Naive thymus-derived CD8-positive, alpha-beta T cell (primary cell): ENCODE data around the gene ACHE. TPM values are rescaled to one million over a fixed set of nuclear protein-coding genes. Genes with fewer than 3 reads are reported as not detected.

ENCODE experiments used
- ATAC-seq, 2 donors: fragments of 150-1000 bp; cut with Tn5 transposase in 1 of 2; sonication (Bioruptor Pico), chemical (Tn5 transposase) in 1 of 2; 1 replicate in 1 of 2; 2 replicates in 1 of 2; pipeline ENCODE4 v1.10.0; 2021; ENCODE audit warnings: mild to moderate bottlenecking in 2 of 2, moderate library complexity in 2 of 2
- POLR2A ChIA-PET: fragments of 350-600 bp; sonication (Branson Sonifier 250); formaldehyde crosslinking; loops from one replicate; lab custom pipeline; 2021; ENCODE audit warnings: antibody characterized with exemption; lab: Charles Lee
- DNase-seq, 10 donors: peaks; one replicate each; pipeline versions ENCODE4 v3.0.0 to v3.0.0-alpha.2; 2020 to 2022
- H3K27ac Mint-ChIP-seq, 10 donors: one replicate each; pipeline ENCODE4 v1.8.0; 2020 to 2022; ENCODE audit warnings: mild to moderate bottlenecking in 10 of 10, mixed read lengths in 10 of 10, moderate library complexity in 4 of 10, inconsistent platforms in 1 of 10
- H3K27me3 Mint-ChIP-seq, 5 donors: one replicate each; pipeline ENCODE4 v1.8.0; 2021 to 2022; ENCODE audit warnings: mixed read lengths in 5 of 5
- H3K36me3 Mint-ChIP-seq, 3 donors: one replicate each; pipeline ENCODE4 v1.8.0; 2020 to 2022; ENCODE audit warnings: mixed read lengths in 3 of 3, mild to moderate bottlenecking in 2 of 3, inconsistent platforms in 1 of 3
- H3K4me1 Mint-ChIP-seq, 4 donors: one replicate each; pipeline ENCODE4 v1.8.0; 2021 to 2022; ENCODE audit warnings: mixed read lengths in 4 of 4
- H3K4me3 Mint-ChIP-seq, 10 donors: one replicate each; pipeline ENCODE4 v1.8.0; 2020 to 2022; ENCODE audit warnings: mild to moderate bottlenecking in 10 of 10, mixed read lengths in 10 of 10, moderate library complexity in 6 of 10, inconsistent platforms in 1 of 10
- H3K9me3 Mint-ChIP-seq, 9 donors: one replicate each; pipeline ENCODE4 v1.8.0; 2020 to 2022; ENCODE audit warnings: mixed read lengths in 9 of 9, mild to moderate bottlenecking in 3 of 9, inconsistent platforms in 1 of 9, moderate library complexity in 1 of 9
- polyA plus RNA-seq, 3 donors: library from polyadenylated mRNA; unstranded; fragments of 300-500 nt; fragmentation: Illumina TruSeq; gene quantifications; one replicate each; pipeline ENCODE4 v1.2.3, GENCODE V29; 2021
- total RNA-seq, 8 experiments: library from RNA in 2 of 8; stranded (reverse) in 2 of 8; gene quantifications; one replicate each; pipeline ENCODE4 v1.2.3 and lab custom pipeline; 2021 to 2026

Gene ACHE
- total and polyA plus RNA-seq, 5 experiments from 2014 or later: 0.19 to 0.52 TPM; not detected in 3

- DNase-seq (no peak), ATAC-seq (no peak)
- Mint-ChIP-seq H3K27ac (peak overlapping the region; percentile 91 to 98 (median 96)), H3K36me3 (peaks cover 0 to 52% (median 25%) of the 10 kb centered on the region in 3 donors), H3K27me3 (peaks cover 3 to 23% (median 8%) of the 10 kb centered on the region in 5 donors), H3K9me3 (no peaks in the 10 kb centered on the region), H3K4me3 (peak overlapping the region; percentile 80 to 94 (median 88)), H3K4me1 (peaks cover 22 to 70% (median 49%) of the 10 kb centered on the region in 4 donors)
- POLR2A ChIA-PET: interaction anchor here (0.6 to 6.3 kb wide), 8 partner anchors 12 to 522 kb away, joined by 3 to 165 read pairs (median 5); partner anchors contain the start of genes EPHB4, FBXO24, FIS1 and LRCH4
These were observed 7.2 kb downstream of the ACHE start for GRCh38 chr7:100888291-100888987.

- H3K36me3 Mint-ChIP-seq: peaks cover 0 to 59% (median 30%) of the 10 kb centered on the region in 3 donors
- H3K4me3 Mint-ChIP-seq: peak overlapping the region; percentile 80 to 94 (median 88)
- H3K4me1 Mint-ChIP-seq: peaks cover 24 to 76% (median 52%) of the 10 kb centered on the region in 4 donors
- H3K27ac Mint-ChIP-seq: peak overlapping the region; percentile 91 to 98 (median 96)
- H3K9me3 Mint-ChIP-seq: no peaks in the 10 kb centered on the region
- DNase-seq: peak; percentile 38 to 79 (median 54)
- peak; percentile 29 to 49 for ATAC-seq
- POLR2A ChIA-PET: interaction anchor here (0.8 to 6.3 kb wide), 8 partner anchors 11 to 357 kb away, joined by 3 to 165 read pairs (median 4); partner anchors contain the start of genes EPHB4, FBXO24, FIS1 and LRCH4
- H3K27me3 Mint-ChIP-seq: peaks cover 3 to 18% (median 8%) of the 10 kb centered on the region in 5 donors
These were observed 8.0 kb downstream of the ACHE start for GRCh38 chr7:100887516-100888290.

- H3K27me3 Mint-ChIP-seq: peaks cover 3 to 11% (median 5%) of the 10 kb centered on the region in 5 donors
- H3K9me3 Mint-ChIP-seq: no peaks in the 10 kb centered on the region
- POLR2A ChIA-PET: interaction anchor here (0.8 to 6.3 kb wide), 6 partner anchors 11 to 358 kb away, joined by 3 to 165 read pairs (median 5); partner anchors contain the start of genes EPHB4, FBXO24, FIS1 and LRCH4
- DNase-seq (no peak), ATAC-seq (no peak)
- peaks cover 24 to 76% (median 51%) of the 10 kb centered on the region in 4 donors for H3K4me1 Mint-ChIP-seq
- H3K4me3 Mint-ChIP-seq: peak overlapping the region; percentile 80 to 94 (median 88)
- H3K36me3 Mint-ChIP-seq: peaks cover 0 to 66% (median 30%) of the 10 kb centered on the region in 3 donors
- H3K27ac Mint-ChIP-seq: peak overlapping the region; percentile 91 to 98 (median 96)
These were observed 8.7 kb downstream of the ACHE start for GRCh38 chr7:100886936-100887515.

- ATAC-seq (no peak), DNase-seq (no peak)
- Mint-ChIP-seq H3K4me1 (peaks cover 22 to 72% (median 47%) of the 10 kb centered on the region in 4 donors), H3K36me3 (peaks cover 0 to 73% (median 30%) of the 10 kb centered on the region in 3 donors), H3K9me3 (no peaks in the 10 kb centered on the region), H3K27me3 (peaks cover under 1 to 4% (median under 1%) of the 10 kb centered on the region in 5 donors), H3K4me3 (peak overlapping the region in 9 of 10 donors; percentile 18 to 93 (median 53)), H3K27ac (peak overlapping the region; percentile 79 to 98 (median 90))
- POLR2A ChIA-PET: interaction anchor here (1.5 to 6.3 kb wide), 5 partner anchors 10 to 358 kb away, joined by 3 to 165 read pairs (median 5); partner anchors contain the start of genes EPHB4, FBXO24, FIS1 and LRCH4
These were observed 9.3 kb downstream of the ACHE start for GRCh38 chr7:100886142-100886935.

- ATAC-seq (no peak), DNase-seq (no peak)
- Mint-ChIP-seq H3K4me3 (peak overlapping the region in 6 of 10 donors; percentile 23 to 59 (median 40)), H3K27me3 (no peaks in the 10 kb centered on the region), H3K9me3 (no peaks in the 10 kb centered on the region), H3K27ac (peak overlapping the region in 9 of 10 donors; percentile 40 to 96 (median 79)), H3K4me1 (peaks cover 23 to 67% (median 47%) of the 10 kb centered on the region in 4 donors), H3K36me3 (peaks cover 0 to 78% (median 30%) of the 10 kb centered on the region in 3 donors)
- POLR2A ChIA-PET: interaction anchor here (2.3 to 6.3 kb wide), 2 partner anchors 9 to 10 kb away, joined by 9 to 165 read pairs; partner anchors contain the start of gene SRRT
These were observed 10.1 kb downstream of the ACHE start for GRCh38 chr7:100885440-100886141.

- Mint-ChIP-seq H3K36me3 (peaks cover 0 to 83% (median 30%) of the 10 kb centered on the region in 3 donors), H3K9me3 (no peaks in the 10 kb centered on the region), H3K4me3 (peak overlapping the region in 6 of 10 donors; percentile 16 to 70 (median 48)), H3K27ac (peak overlapping the region in 9 of 10 donors; percentile 7 to 87 (median 72)), H3K27me3 (no peaks in the 10 kb centered on the region), H3K4me1 (peaks cover 23 to 67% (median 45%) of the 10 kb centered on the region in 4 donors)
- no peak for ATAC-seq
- DNase-seq: no peak
- POLR2A ChIA-PET: interaction anchor here (2.3 kb wide), 1 partner anchor 10 kb away, joined by 9 read pairs; the partner anchor contains the start of gene SRRT
These were observed 10.8 kb downstream of the ACHE start for GRCh38 chr7:100884736-100885439.

DNA sequence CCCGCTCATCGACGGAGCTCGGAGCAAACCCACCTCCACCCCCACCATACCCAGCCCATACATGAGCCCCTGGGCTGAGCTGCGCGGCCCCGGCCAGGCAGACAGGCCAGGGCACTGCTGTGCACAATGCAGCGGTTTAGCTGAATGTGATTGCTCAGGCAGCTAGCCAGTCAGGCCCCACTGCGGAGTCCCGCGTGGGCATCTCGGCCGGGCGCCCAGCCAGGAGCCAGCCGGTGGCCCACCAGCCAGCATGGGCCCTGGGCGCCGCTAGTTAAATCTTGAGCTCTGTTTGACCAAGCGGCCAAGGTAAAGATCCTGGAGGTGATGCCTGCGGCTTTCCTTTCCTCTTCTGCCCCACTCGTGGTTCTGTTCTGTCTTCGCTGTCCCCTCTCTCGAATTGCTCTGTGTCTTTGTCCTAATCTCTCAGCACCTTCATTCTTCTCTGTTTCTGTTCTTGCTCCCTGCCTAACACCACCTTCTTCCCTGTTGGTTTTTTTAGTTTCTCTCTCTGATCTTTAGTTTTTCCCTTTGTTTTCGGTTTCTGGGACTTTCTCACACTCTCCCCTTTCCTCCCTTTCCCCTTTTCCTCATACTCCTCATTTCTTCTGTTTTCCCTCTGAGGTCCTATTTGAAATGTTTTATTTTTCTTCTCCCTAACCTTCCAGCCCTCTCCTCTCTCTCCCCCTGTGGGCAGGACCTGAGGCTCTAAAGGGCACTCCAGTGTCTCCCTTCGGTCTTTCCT is 12.7 kb downstream of the ACHE start:
- POLR2A ChIA-PET: interaction anchor here (0.5 to 2.3 kb wide), 3 partner anchors 8 to 783 kb away, joined by 3 to 9 read pairs (median 5); partner anchors contain the start of gene SRRT
- Mint-ChIP-seq H3K27ac (peak overlapping the region in 4 of 10 donors; percentile 52 to 85 (median 72)), H3K36me3 (peaks cover 0 to 97% (median 30%) of the 10 kb centered on the region in 3 donors), H3K27me3 (no peaks in the 10 kb centered on the region), H3K4me3 (no peak overlapping the region), H3K9me3 (no peaks in the 10 kb centered on the region), H3K4me1 (peaks cover 23 to 76% (median 55%) of the 10 kb centered on the region in 4 donors)
- no peak for ATAC-seq
- no peak for DNase-seq

GRCh38 chr7:100882201-100882600 is 13.5 kb downstream of the ACHE start:
- H3K4me1 Mint-ChIP-seq: peaks cover 18 to 72% (median 53%) of the 10 kb centered on the region in 4 donors

DNA sequence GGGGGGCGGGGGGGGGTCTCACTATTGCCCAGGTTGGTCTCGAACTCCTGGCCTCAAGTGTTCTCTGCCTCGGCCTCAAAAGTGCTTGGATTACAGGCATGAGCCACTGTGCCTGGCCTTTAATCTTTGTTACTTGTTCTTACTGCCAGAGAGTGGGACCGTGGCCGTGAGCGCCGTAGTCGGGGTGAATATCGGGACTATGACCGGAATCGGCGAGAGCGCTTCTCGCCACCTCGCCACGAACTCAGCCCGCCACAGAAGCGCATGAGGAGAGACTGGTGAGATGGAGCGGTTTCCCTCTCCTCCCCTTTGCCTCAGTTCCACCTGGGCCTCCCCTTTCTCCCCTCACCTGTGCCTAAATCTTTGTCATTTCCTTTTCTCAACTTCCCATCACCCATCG is 14.6 kb downstream of the ACHE start:
- DNase-seq: no peak
- Mint-ChIP-seq H3K4me3 (no peak overlapping the region), H3K27ac (peak overlapping the region in 1 of 10 donors; percentile 67), H3K36me3 (peaks cover 0 to 93% (median 16%) of the 10 kb centered on the region in 3 donors), H3K4me1 (peaks cover 20 to 72% (median 53%) of the 10 kb centered on the region in 4 donors), H3K27me3 (no peaks in the 10 kb centered on the region), H3K9me3 (no peaks in the 10 kb centered on the region)
- no peak for ATAC-seq
- POLR2A ChIA-PET: no interaction called here

More at GRCh38 chr7:100882201-100882600, 13.5 kb downstream of the ACHE start:
- DNase-seq (no peak), ATAC-seq (no peak)
- POLR2A ChIA-PET: no interaction called here
- peaks cover 0 to 94% (median 27%) of the 10 kb centered on the region in 3 donors for H3K36me3 Mint-ChIP-seq
- no peaks in the 10 kb centered on the region for H3K9me3 Mint-ChIP-seq
- H3K27ac Mint-ChIP-seq: peak overlapping the region in 3 of 10 donors; percentile 7 to 24 (median 12)
- no peak overlapping the region for H3K4me3 Mint-ChIP-seq
- no peaks in the 10 kb centered on the region for H3K27me3 Mint-ChIP-seq
